HL-60 (cell line): ENCODE data around the gene AGAP3.

Experiments used
- GABPA ChIP-seq: IDR thresholded peaks from 2 replicates; pipeline ENCODE4 v1.6.1; 2012; ENCODE audit warnings: low read depth
- TF ChIP-seq, protein P1 (sequence below): IDR thresholded peaks from one replicate; pipeline ENCODE4 v1.5.1; 2011; ENCODE audit warnings: low read length, control low read depth, inconsistent platforms; ENCODE audit not compliant: insufficient read depth
- TF ChIP-seq, protein P2 (sequence below): IDR thresholded peaks from 2 replicates; pipeline ENCODE4 v1.6.1; 2012; ENCODE audit warnings: low read depth; ENCODE audit not compliant: insufficient replicate concordance

DNA sequence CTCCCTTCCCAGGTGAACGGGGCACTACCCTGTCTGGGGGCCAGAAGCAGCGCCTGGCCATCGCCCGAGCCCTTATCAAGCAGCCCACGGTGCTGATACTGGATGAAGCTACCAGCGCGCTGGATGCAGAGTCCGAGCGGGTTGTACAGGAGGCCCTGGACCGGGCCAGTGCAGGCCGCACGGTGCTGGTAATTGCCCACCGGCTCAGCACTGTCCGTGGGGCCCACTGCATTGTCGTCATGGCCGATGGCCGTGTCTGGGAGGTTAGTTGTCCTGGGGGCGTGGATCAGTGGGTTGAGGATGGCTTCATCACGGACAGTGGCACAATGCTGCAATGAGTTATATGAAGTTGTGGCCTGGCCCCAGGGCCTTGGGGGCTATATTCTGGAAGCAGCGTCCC is 42.3 kb upstream of the AGAP3 start:
- TF ChIP-seq, protein P1, sequence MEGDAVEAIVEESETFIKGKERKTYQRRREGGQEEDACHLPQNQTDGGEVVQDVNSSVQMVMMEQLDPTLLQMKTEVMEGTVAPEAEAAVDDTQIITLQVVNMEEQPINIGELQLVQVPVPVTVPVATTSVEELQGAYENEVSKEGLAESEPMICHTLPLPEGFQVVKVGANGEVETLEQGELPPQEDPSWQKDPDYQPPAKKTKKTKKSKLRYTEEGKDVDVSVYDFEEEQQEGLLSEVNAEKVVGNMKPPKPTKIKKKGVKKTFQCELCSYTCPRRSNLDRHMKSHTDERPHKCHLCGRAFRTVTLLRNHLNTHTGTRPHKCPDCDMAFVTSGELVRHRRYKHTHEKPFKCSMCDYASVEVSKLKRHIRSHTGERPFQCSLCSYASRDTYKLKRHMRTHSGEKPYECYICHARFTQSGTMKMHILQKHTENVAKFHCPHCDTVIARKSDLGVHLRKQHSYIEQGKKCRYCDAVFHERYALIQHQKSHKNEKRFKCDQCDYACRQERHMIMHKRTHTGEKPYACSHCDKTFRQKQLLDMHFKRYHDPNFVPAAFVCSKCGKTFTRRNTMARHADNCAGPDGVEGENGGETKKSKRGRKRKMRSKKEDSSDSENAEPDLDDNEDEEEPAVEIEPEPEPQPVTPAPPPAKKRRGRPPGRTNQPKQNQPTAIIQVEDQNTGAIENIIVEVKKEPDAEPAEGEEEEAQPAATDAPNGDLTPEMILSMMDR: no peak
- TF ChIP-seq, protein P2, sequence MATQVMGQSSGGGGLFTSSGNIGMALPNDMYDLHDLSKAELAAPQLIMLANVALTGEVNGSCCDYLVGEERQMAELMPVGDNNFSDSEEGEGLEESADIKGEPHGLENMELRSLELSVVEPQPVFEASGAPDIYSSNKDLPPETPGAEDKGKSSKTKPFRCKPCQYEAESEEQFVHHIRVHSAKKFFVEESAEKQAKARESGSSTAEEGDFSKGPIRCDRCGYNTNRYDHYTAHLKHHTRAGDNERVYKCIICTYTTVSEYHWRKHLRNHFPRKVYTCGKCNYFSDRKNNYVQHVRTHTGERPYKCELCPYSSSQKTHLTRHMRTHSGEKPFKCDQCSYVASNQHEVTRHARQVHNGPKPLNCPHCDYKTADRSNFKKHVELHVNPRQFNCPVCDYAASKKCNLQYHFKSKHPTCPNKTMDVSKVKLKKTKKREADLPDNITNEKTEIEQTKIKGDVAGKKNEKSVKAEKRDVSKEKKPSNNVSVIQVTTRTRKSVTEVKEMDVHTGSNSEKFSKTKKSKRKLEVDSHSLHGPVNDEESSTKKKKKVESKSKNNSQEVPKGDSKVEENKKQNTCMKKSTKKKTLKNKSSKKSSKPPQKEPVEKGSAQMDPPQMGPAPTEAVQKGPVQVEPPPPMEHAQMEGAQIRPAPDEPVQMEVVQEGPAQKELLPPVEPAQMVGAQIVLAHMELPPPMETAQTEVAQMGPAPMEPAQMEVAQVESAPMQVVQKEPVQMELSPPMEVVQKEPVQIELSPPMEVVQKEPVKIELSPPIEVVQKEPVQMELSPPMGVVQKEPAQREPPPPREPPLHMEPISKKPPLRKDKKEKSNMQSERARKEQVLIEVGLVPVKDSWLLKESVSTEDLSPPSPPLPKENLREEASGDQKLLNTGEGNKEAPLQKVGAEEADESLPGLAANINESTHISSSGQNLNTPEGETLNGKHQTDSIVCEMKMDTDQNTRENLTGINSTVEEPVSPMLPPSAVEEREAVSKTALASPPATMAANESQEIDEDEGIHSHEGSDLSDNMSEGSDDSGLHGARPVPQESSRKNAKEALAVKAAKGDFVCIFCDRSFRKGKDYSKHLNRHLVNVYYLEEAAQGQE: no peak
- TF ChIP-seq GABPA: no peak
